SU-DHL-6 (cell line): ENCODE measurements around the gene SIT1.
A peak's percentile ranks its signal among the peaks of the same experiment; 100 is the strongest.

Source experiments
- CTCF ChIP-seq: fragments of 200-600 bp; sonication (generic); IDR thresholded peaks from one replicate; pipeline ENCODE4 v1.5.1; 2017; ENCODE audit warnings: antibody characterized with exemption, mild to moderate bottlenecking, low read length, moderate library complexity; ENCODE audit not compliant: insufficient read depth, poor library complexity, severe bottlenecking
- EZH2phosphoT487 ChIP-seq: fragments of 200-600 bp; sonication (generic), shearing (Covaris generic); conservative IDR thresholded peaks from 2 replicates; pipeline ENCODE4 v1.6.1; 2018; ENCODE audit warnings: mild to moderate bottlenecking, antibody characterized with exemption, low read length, moderate library complexity, mixed read lengths

- peak; percentile 95 for TF ChIP-seq CTCF
- no peak for TF ChIP-seq EZH2phosphoT487
Observed at GRCh38 chr9:35696520-35697215, 45.9 kb upstream of the SIT1 start.
